ENCODE results near the gene HS1BP3. TPM values are rescaled to one million over a fixed set of nuclear protein-coding genes. Genes with fewer than 3 reads are reported as not detected.

The HS1BP3 gene
- total and polyA plus RNA-seq, 9 of the 15 experiments (the other 6 are each of a cell fraction or from before 2014, with no cell fraction given) = 0.41 to 8.3 (median 5.9) TPM

DNA sequence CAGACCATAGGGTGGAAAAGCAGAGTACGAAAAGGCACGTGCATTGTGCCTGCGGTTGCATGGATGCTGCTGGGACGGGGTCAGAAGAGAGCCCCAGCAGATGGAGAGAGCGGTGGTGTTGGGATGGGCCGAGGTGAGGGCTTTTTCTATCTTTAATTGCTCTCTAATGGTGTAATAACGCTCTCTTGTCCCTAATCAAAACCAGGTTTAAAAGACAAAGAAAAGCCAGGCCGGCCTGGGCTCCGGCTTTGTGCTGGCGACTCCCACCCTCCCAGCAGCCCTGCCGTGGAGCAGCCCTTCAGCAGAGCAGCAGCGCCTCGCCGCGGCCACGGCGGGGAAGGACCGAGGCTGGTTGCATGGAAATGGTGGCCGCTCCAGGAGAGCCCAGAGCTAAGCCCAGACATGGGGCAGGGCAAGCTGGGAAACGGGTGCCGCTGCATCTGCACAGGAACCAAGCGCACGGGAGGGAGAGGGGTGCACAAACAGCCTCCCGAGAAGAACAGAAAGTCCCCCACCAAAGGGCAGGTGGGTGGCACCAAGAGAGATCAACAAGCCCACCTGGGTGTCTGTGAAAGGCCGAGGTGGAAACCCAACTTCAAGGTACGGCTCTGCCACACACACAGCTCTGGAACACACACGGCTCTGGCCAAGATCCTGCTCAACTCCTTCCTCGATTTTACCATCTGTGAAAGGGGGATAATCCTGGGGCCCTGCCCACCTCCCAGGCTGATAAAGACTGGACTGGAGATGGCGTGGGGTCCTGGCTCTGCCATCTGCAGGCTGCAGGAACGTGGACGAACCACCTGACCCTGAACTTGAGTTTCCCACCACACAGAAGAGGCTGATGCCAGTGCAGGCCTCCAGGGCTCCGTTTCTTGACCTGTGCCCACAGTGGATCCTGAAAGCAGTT is 15.0 kb downstream of the HS1BP3 start (continued):
- TF ChIP-seq, protein P1, sequence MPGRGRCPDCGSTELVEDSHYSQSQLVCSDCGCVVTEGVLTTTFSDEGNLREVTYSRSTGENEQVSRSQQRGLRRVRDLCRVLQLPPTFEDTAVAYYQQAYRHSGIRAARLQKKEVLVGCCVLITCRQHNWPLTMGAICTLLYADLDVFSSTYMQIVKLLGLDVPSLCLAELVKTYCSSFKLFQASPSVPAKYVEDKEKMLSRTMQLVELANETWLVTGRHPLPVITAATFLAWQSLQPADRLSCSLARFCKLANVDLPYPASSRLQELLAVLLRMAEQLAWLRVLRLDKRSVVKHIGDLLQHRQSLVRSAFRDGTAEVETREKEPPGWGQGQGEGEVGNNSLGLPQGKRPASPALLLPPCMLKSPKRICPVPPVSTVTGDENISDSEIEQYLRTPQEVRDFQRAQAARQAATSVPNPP (IDR thresholded peaks at IDR 0.05; ENCODE audit: borderline replicate concordance, insufficient read depth, insufficient read length) = no peak
- TF ChIP-seq KAT8 (IDR thresholded peaks at IDR 0.05; ENCODE audit: low read depth) = no peak
- TF ChIP-seq KDM2B (CRISPR knock-in tag; IDR thresholded peaks at IDR 0.05) = no peak
- TF ChIP-seq, protein P2, sequence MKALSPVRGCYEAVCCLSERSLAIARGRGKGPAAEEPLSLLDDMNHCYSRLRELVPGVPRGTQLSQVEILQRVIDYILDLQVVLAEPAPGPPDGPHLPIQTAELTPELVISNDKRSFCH (CRISPR knock-in tag; IDR thresholded peaks at IDR 0.05) = no peak
- TF ChIP-seq, protein P2 (tag; IDR thresholded peaks at IDR 0.05) = no peak
- TF ChIP-seq ZNF551 (CRISPR knock-in tag; IDR thresholded peaks at IDR 0.05) = no peak
- TF ChIP-seq, protein P3, sequence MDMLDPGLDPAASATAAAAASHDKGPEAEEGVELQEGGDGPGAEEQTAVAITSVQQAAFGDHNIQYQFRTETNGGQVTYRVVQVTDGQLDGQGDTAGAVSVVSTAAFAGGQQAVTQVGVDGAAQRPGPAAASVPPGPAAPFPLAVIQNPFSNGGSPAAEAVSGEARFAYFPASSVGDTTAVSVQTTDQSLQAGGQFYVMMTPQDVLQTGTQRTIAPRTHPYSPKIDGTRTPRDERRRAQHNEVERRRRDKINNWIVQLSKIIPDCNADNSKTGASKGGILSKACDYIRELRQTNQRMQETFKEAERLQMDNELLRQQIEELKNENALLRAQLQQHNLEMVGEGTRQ (CRISPR knock-in tag; IDR thresholded peaks at IDR 0.05) = no peak
- no peak for TF ChIP-seq HOXB6 (CRISPR knock-in tag; IDR thresholded peaks at IDR 0.05; ENCODE audit: borderline replicate concordance)
- TF ChIP-seq, protein P4, sequence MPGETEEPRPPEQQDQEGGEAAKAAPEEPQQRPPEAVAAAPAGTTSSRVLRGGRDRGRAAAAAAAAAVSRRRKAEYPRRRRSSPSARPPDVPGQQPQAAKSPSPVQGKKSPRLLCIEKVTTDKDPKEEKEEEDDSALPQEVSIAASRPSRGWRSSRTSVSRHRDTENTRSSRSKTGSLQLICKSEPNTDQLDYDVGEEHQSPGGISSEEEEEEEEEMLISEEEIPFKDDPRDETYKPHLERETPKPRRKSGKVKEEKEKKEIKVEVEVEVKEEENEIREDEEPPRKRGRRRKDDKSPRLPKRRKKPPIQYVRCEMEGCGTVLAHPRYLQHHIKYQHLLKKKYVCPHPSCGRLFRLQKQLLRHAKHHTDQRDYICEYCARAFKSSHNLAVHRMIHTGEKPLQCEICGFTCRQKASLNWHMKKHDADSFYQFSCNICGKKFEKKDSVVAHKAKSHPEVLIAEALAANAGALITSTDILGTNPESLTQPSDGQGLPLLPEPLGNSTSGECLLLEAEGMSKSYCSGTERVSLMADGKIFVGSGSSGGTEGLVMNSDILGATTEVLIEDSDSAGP (CRISPR knock-in tag; IDR thresholded peaks at IDR 0.05) = no peak
- TF ChIP-seq ESRRB (CRISPR knock-in tag; IDR thresholded peaks at IDR 0.05; ENCODE audit: borderline replicate concordance) = no peak
- TF ChIP-seq HNRNPUL1 (IDR thresholded peaks at IDR 0.05; ENCODE audit: low read length) = no peak
- TF ChIP-seq CREM (IDR thresholded peaks at IDR 0.05; ENCODE audit: low read depth) = 0 out of 2 replicates have a peak, but pooled peaks have one; percentile 48
- TF ChIP-seq, protein P5, sequence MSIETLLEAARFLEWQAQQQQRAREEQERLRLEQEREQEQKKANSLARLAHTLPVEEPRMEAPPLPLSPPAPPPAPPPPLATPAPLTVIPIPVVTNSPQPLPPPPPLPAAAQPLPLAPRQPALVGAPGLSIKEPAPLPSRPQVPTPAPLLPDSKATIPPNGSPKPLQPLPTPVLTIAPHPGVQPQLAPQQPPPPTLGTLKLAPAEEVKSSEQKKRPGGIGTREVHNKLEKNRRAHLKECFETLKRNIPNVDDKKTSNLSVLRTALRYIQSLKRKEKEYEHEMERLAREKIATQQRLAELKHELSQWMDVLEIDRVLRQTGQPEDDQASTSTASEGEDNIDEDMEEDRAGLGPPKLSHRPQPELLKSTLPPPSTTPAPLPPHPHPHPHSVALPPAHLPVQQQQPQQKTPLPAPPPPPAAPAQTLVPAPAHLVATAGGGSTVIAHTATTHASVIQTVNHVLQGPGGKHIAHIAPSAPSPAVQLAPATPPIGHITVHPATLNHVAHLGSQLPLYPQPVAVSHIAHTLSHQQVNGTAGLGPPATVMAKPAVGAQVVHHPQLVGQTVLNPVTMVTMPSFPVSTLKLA (conservative IDR thresholded peaks at IDR 0.05) = no peak
- peak; percentile 91 for TF ChIP-seq ARID2 (IDR thresholded peaks at IDR 0.05)
- no peak for TF ChIP-seq MAFK (IDR thresholded peaks at IDR 0.05; ENCODE audit: low read length)
- TF ChIP-seq, protein P6, sequence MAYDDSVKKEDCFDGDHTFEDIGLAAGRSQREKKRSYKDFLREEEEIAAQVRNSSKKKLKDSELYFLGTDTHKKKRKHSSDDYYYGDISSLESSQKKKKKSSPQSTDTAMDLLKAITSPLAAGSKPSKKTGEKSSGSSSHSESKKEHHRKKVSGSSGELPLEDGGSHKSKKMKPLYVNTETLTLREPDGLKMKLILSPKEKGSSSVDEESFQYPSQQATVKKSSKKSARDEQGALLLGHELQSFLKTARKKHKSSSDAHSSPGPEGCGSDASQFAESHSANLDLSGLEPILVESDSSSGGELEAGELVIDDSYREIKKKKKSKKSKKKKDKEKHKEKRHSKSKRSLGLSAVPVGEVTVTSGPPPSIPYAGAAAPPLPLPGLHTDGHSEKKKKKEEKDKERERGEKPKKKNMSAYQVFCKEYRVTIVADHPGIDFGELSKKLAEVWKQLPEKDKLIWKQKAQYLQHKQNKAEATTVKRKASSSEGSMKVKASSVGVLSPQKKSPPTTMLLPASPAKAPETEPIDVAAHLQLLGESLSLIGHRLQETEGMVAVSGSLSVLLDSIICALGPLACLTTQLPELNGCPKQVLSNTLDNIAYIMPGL (CRISPR knock-in tag; IDR thresholded peaks at IDR 0.05) = no peak
- TF ChIP-seq, protein P7, sequence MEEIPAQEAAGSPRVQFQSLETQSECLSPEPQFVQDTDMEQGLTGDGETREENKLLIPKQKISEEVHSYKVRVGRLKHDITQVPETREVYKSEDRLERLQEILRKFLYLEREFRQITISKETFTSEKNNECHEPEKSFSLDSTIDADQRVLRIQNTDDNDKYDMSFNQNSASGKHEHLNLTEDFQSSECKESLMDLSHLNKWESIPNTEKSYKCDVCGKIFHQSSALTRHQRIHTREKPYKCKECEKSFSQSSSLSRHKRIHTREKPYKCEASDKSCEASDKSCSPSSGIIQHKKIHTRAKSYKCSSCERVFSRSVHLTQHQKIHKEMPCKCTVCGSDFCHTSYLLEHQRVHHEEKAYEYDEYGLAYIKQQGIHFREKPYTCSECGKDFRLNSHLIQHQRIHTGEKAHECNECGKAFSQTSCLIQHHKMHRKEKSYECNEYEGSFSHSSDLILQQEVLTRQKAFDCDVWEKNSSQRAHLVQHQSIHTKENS (CRISPR knock-in tag; IDR thresholded peaks at IDR 0.05) = no peak
